ENCODE data around the gene RBFOX1.

The RBFOX1 gene

GRCh38 chr16:7602291-7602950 lies 269.8 kb downstream of the RBFOX1 start:
- no peak for DNase-seq (ENCODE audit: low spot score)

GRCh38 chr16:7605812-7606211 lies 273.2 kb downstream of the RBFOX1 start:
- DNase-seq (ENCODE audit: low spot score) = no peak

DNA sequence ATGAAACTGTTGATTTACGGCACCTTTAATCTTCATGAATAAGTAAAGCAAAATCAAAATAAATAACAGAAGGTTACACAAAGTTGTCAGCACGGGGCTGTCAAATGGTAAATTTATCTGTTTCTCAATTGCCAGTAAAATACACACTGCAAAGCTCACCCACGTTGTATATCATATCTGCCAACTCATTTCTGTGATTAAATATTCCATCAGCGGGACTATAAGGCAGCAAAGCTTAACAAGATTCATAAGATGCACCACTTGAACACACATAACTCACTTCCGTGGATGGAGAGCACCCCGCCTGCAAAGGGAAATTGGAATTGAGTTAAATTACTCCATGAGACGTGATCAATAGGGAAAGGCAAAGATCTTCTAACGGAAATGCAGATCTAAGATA lies 280.0 kb downstream of the RBFOX1 start:
- no peak for DNase-seq (ENCODE audit: low spot score)

- DNase-seq (ENCODE audit: low spot score) = no peak
These were observed 280.9 kb downstream of the RBFOX1 start for GRCh38 chr16:7613518-7613917.

GRCh38 chr16:7614021-7614795 lies 281.6 kb downstream of the RBFOX1 start:
- no peak for DNase-seq (ENCODE audit: low spot score)

DNA sequence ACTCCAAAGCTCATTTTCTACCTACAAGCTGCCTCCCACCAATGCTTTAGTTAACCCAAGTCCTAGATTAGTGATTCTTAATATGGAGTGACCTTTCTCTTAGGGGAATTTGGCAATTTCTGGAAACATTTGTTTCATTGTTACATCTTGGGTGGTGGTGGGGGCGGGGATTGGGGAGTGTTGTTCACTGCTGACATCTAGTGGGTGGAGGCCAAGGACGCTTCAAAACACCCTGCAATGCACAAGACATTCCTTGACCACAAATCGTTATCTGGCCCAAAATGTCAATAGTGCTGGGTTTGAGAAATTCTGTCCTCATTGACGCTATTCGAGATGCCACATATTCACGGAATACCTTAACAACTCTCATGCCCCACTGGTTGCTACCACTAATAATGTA lies 282.9 kb downstream of the RBFOX1 start:
- no peak for DNase-seq (ENCODE audit: low spot score)

DNA sequence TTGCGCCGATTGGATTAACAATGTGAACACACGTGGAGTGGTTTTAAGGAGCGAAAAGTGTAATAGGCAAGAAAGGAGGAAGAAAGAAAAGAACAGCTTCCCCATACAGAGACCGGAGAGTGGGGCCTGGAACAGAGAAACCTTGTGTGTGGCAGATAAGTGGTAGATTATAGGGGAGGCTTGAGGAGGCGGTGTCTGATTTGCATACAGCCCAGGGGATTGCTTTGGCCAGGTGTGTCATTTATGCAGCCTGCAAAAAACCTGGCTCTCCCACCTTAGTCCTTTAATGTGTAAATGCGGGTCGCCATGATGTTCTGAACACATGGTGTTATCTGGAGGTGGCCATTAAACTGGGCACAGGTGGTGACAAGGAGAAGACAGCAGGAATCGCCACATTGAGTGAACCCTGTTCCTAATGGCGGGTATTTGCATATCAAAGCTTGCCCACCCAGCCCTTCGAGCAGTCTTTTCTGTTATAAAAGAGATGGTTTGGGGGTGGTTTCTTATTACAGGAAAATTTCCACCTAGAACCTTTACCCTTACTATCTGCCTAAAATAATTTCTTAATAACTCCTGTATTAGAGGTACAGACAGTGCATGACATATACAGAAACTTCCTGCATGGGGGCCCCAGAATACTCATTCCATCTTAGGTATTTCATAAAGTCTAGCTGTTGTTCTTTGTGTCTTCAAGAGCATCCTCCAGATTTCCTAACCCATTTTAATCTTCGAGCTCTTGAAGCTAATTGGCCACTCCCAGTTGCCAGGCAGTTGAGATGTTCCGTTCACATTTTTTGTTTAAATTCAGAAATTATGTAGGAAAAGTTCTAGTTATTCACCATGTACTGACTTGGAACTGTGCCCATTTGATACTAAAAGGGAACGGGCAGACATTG lies 292.5 kb downstream of the RBFOX1 start:
- DNase-seq (ENCODE audit: low spot score) = no peak

DNA sequence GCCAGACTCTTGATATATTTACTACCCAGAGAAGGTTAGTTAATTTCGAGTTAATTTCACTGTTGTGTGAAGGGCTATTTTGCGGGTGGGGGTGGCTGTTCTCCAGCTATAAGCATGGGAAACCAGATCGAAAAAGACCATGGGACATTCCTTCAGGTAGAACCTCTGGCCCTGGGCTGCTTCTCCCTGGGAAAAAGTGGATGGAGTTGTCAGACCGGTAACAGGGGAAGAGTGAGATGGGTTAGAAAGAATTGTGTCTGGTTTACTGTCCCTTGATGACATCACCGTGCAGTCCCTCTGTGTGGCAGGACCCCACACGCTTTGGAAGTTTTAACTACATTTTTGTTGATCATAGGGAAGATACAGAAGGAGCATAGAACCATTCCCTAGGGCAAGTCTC lies 296.3 kb downstream of the RBFOX1 start:
- no peak for DNase-seq (ENCODE audit: low spot score)

GRCh38 chr16:7629571-7629970 lies 296.9 kb downstream of the RBFOX1 start:
- no peak for DNase-seq (ENCODE audit: low spot score)

- DNase-seq (ENCODE audit: low spot score) = no peak
These were observed 304.8 kb downstream of the RBFOX1 start for GRCh38 chr16:7637446-7637845.

DNA sequence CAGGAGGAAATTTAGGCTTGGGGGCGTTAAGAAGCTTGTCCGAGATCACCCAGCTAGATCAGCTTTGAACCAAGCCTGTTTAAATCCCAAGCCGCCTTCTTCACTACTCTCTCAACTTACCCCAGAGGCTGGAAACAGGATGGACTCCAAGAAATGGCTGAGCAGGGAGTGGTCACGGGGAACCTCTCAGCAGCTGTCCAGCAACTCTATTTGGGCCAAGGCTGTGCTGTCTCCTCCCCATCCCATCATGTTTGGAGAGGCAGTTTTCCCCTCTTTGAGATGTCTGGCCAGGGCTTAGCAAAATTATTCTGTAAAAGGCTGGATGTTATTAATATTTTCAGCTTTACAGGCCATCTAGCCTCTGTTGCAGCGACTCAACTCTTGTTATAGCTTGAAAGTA lies 305.7 kb downstream of the RBFOX1 start:
- no peak for DNase-seq (ENCODE audit: low spot score)

- no peak for DNase-seq (ENCODE audit: low spot score)
These were observed 307.7 kb downstream of the RBFOX1 start for GRCh38 chr16:7640334-7640733.

DNA sequence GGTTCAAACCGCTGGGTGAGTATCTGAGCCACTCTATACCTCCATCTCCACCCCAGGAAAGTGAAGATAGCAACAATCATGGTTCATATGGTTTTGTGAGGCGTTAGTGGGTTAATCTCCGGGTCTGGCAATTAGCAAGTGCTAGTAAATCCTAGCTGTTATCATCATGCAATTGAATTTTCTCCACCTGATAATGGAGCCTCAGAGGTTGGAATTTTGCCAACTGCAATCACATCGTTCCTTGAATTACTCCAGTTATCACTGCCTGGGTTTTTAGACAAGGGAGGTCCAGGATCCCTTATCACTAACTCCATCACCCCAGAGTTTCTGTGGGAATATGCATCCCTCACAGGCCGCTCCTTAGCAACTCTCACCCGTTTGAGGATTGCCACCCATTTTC lies 311.5 kb downstream of the RBFOX1 start:
- no peak for DNase-seq (ENCODE audit: low spot score)

DNA sequence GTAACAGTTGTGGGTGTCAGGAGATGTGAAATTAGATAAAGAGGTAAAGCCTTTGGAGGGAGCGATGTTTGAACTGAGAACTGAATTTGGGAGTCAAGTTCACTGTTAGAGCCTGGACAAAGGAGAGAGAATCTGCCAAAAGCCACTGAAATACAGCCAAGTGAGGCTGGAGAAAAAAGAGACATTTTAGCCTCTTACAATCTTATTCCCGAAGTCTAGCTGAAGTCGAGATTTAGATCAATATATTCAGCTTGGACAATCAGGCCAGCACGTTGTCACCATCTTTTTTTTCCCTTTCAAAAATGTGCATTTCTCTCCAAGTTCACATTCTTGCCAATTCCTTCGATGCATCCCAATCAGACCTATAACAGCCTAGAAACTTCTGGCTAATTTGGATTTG lies 312.2 kb downstream of the RBFOX1 start:
- no peak for DNase-seq (ENCODE audit: low spot score)

GRCh38 chr16:7646821-7647500 lies 314.3 kb downstream of the RBFOX1 start:
- no peak for DNase-seq (ENCODE audit: low spot score)

- DNase-seq (ENCODE audit: low spot score) = no peak
These were observed 317.8 kb downstream of the RBFOX1 start for GRCh38 chr16:7650431-7650830.

DNA sequence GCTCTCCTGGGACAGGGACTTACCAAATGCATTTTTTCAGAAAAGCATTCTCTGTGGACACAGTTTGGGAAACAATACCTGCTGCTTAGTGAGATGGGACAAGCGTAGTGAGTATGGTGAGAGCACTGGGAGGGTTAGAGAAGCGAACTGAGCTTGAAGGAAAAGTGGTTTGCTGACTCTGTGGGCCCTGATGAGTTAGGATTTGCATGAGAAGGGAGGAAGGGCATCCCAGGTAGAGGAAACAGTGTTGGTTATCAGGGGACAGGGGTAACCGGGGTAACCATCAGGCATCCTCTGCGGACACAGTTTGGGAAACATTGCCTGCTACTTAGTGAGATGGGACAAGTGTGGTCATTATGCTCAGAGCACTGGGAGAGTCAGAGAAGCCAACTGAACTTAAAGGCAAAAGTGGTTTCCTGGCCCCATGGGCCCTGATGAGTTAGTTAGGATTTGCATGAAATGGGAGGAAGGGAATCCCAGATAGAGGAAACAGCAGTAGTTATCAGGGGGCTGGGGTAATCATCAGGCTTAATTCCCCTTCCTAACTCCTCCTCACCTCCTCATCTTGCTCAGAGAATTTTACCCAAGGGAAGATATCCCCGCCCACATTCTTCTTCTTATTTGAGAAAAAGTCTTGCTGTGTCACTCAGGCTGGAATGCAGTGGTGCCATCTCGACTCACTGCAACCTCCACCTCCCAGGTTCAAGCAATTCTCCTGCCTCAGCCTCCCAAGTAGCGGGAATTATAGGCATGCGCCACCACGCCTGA lies 319.3 kb downstream of the RBFOX1 start:
- DNase-seq (ENCODE audit: low spot score) = no peak

GRCh38 chr16:7653746-7654461 lies 321.3 kb downstream of the RBFOX1 start:
- DNase-seq (ENCODE audit: low spot score) = no peak

DNA sequence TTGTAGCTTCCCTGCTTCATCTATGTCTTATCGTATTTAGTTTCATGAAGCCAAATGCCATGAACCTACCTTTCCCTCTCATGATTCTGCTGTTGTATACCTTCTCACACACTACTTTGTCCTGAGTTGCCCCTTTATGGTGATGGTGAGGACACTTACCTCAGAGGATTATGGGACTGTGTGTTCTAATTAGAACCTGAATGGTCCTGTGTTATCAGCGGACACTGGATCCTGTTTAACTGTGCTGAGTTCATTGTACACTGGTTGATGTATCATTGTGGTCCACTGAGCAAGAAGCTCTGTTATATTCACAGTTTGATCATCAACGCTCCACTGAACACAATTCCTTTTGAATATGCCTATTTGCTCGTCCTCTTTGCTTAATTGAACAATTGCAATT lies 343.0 kb downstream of the RBFOX1 start:
- no peak for DNase-seq (ENCODE audit: low spot score)

- no peak for DNase-seq (ENCODE audit: low spot score)
These were observed 347.7 kb downstream of the RBFOX1 start for GRCh38 chr16:7680296-7680695.

DNA sequence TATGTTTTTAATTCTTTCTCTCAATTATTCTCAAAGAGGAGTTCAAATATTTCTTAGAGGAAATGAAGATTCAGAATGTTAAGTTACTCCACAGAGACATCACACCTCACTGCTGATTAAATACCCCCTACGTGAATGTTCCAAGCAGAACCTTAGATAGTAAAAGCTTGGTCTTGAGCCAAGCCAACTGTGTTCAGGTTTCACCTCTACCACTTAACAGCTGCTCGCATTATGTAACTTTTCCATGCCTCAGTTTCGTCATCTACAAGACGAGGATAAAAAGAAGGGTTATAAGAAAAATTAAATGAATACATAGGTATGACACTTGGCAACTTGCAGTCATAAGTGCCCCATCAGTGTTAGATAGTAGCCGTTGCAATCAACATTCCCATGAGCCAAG lies 356.2 kb downstream of the RBFOX1 start:
- DNase-seq (ENCODE audit: low spot score) = no peak
